Activated T-cell treated with anti-CD3 and anti-CD28 coated beads, Interleukin-2, amount 50 U/mL, for 1 hour (primary cell): Measurements from ENCODE around the gene PLPPR5.
"Not testable (repeated sequence)": the region's sequence is repeated elsewhere in the genome, so short reads cannot be mapped to it uniquely, and the experiment has no call there.

Experiments
- DNase-seq: peaks from one replicate; pipeline ENCODE4 v3.0.0-alpha.2; 2020

The PLPPR5 gene

GRCh38 chr1:99004861-99005442 lies at the start of gene PLPPR5:
Gene PLPPR5 (minus strand): TSS chr1:99004861. CDS start chr1:99004671, 190 bp downstream.
- no peak for DNase-seq

- DNase-seq: no peak
These were observed 47.1 kb upstream of the PLPPR5 start for GRCh38 chr1:99051611-99052283.

GRCh38 chr1:99049745-99050144 lies 45.1 kb upstream of the PLPPR5 start:
- DNase-seq: no peak

- not testable (repeated sequence) for DNase-seq
These were observed 32.1 kb upstream of the PLPPR5 start for GRCh38 chr1:99036746-99037145.

GRCh38 chr1:99018313-99018712 lies 13.7 kb upstream of the PLPPR5 start:
- no peak for DNase-seq

GRCh38 chr1:99017655-99018054 lies 13.0 kb upstream of the PLPPR5 start:
- DNase-seq: no peak

GRCh38 chr1:99010679-99011078 lies 6.0 kb upstream of the PLPPR5 start:
- DNase-seq: no peak

GRCh38 chr1:99007366-99007765 lies 2.7 kb upstream of the PLPPR5 start:
- no peak for DNase-seq

GRCh38 chr1:99005537-99005942 lies 879 bp upstream of the PLPPR5 start:
- DNase-seq: no peak

- peak; percentile 33 for DNase-seq
These were observed 304 bp downstream of the PLPPR5 start for GRCh38 chr1:99004254-99004860.

GRCh38 chr1:99003581-99004253 lies 944 bp downstream of the PLPPR5 start:
- DNase-seq: no peak

GRCh38 chr1:98992844-98993243 lies 11.8 kb downstream of the PLPPR5 start:
- DNase-seq: no peak

- DNase-seq: no peak
These were observed 13.3 kb downstream of the PLPPR5 start for GRCh38 chr1:98991127-98992012.

- DNase-seq: no peak
These were observed 15.1 kb downstream of the PLPPR5 start for GRCh38 chr1:98989556-98989907.

- no peak for DNase-seq
These were observed 15.6 kb downstream of the PLPPR5 start for GRCh38 chr1:98988904-98989555.

GRCh38 chr1:98985687-98986086 lies 19.0 kb downstream of the PLPPR5 start:
- DNase-seq: no peak

- no peak for DNase-seq
These were observed 22.6 kb downstream of the PLPPR5 start for GRCh38 chr1:98981917-98982513.

- DNase-seq: no peak
These were observed 25.2 kb downstream of the PLPPR5 start for GRCh38 chr1:98979463-98979862.

GRCh38 chr1:98975810-98976209 lies 28.9 kb downstream of the PLPPR5 start:
- no peak for DNase-seq

- no peak for DNase-seq
These were observed 29.5 kb downstream of the PLPPR5 start for GRCh38 chr1:98975113-98975512.

GRCh38 chr1:98969798-98970490 lies 34.7 kb downstream of the PLPPR5 start:
- DNase-seq: no peak
